Measurements from ENCODE around the gene SLBP. TPM values are rescaled to one million over a fixed set of nuclear protein-coding genes. Genes with fewer than 3 reads are reported as not detected.

Gene SLBP
- total and polyA plus RNA-seq, 10 of the 15 experiments (the other 5 are each of a cell fraction or from before 2014, with no cell fraction given), result 94.4 to 278 (median 158) TPM

GRCh38 chr4:1747603-1747967 is 35.5 kb upstream of the SLBP start (continued):
- TF ChIP-seq STAT3 (IDR thresholded peaks at IDR 0.05; ENCODE audit: low read depth, low read length) (no peak), ZNF384 (IDR thresholded peaks at IDR 0.05; ENCODE audit: borderline replicate concordance, low read depth, low read length) (no peak), ZBTB33 (IDR thresholded peaks at IDR 0.05) (no peak), REST (IDR thresholded peaks at IDR 0.05; ENCODE audit: low read depth, low read length) (no peak), SMARCA5 (IDR thresholded peaks at IDR 0.05) (no peak), STAT1 (conservative IDR thresholded peaks at IDR 0.05) (no peak)

All from GM12878 (cell line).